GM23338 (cell line): Measurements from ENCODE around the gene SGSM1. TPM values are rescaled to one million over a fixed set of nuclear protein-coding genes. Genes with fewer than 3 reads are reported as not detected.

Experiments used
- ATAC-seq: fragments of 200-7000 bp; cut with Tn5 transposase; 3 replicates; pipeline ENCODE4 v1.9.1; 2020
- DNase-seq: peaks from one replicate; pipeline ENCODE4 v3.0.0-alpha.2; 2015; ENCODE audit warnings: low spot score
- H2AFZ ChIP-seq: fragments of 200-600 bp; sonication (generic); 2 replicates; pipeline ENCODE4 v1.8.0; 2016; ENCODE audit warnings: antibody characterized with exemption, mild to moderate bottlenecking, moderate library complexity
- H3F3A ChIP-seq: fragments of 200-600 bp; sonication (generic); replicated peaks from 2 replicates; pipeline ENCODE4 v1.8.0; 2017; ENCODE audit warnings: antibody characterized with exemption, mixed run types, low read depth
- H3K27ac ChIP-seq: fragments of 200-600 bp; sonication (generic); 2 replicates; pipeline ENCODE4 v1.6.1; 2016; ENCODE audit warnings: low read depth
- H3K27me3 ChIP-seq: fragments of 200-600 bp; sonication (generic); 2 replicates; pipeline ENCODE4 v1.8.0; 2016; ENCODE audit warnings: mild to moderate bottlenecking, mixed run types, moderate library complexity; ENCODE audit not compliant: insufficient read depth
- H3K36me3 ChIP-seq: fragments of 200-600 bp; sonication (generic); 2 replicates; pipeline ENCODE4 v1.8.0; 2016; ENCODE audit warnings: mild to moderate bottlenecking; ENCODE audit not compliant: insufficient read depth
- H3K4me1 ChIP-seq: fragments of 200-600 bp; sonication (generic); 2 replicates; pipeline ENCODE4 v1.8.0; 2016; ENCODE audit warnings: mild to moderate bottlenecking, moderate library complexity; ENCODE audit not compliant: insufficient read depth
- H3K4me2 ChIP-seq: fragments of 200-600 bp; sonication (generic); 2 replicates; pipeline ENCODE4 v1.7.1; 2017; ENCODE audit warnings: mixed run types
- H3K4me3 ChIP-seq: fragments of 200-600 bp; sonication (generic); 2 replicates; pipeline ENCODE4 v1.6.1; 2016; ENCODE audit warnings: mixed run types
- H3K79me2 ChIP-seq: fragments of 200-600 bp; sonication (generic); replicated peaks from 2 replicates; pipeline ENCODE4 v1.8.0; 2017; ENCODE audit warnings: mild to moderate bottlenecking; ENCODE audit not compliant: insufficient read depth
- H3K9me2 ChIP-seq: fragments of 200-600 bp; sonication (generic); 2 replicates; pipeline ENCODE4 v1.8.0; 2017; ENCODE audit not compliant: insufficient read depth
- H4K20me1 ChIP-seq: fragments of 200-600 bp; sonication (generic); replicated peaks from 2 replicates; pipeline ENCODE4 v1.8.0; 2017; ENCODE audit warnings: mild to moderate bottlenecking; ENCODE audit not compliant: insufficient read depth
- H3K27ac Mint-ChIP-seq: 2 replicates; pipeline ENCODE4 v1.8.0; 2020; ENCODE audit warnings: inconsistent platforms, mild to moderate bottlenecking, moderate library complexity, mixed read lengths
- H3K27me3 Mint-ChIP-seq: 3 replicates; pipeline ENCODE4 v1.8.0; 2022; ENCODE audit warnings: low read depth, mild to moderate bottlenecking, moderate library complexity, mixed read lengths, inconsistent platforms; ENCODE audit not compliant: insufficient read depth, poor library complexity
- H3K36me3 Mint-ChIP-seq: 3 replicates; pipeline ENCODE4 v1.8.0; 2021; ENCODE audit warnings: low read depth, mild to moderate bottlenecking, inconsistent platforms, moderate library complexity, mixed read lengths
- H3K4me1 Mint-ChIP-seq: 3 replicates; pipeline ENCODE4 v1.8.0; 2020; ENCODE audit warnings: mild to moderate bottlenecking, inconsistent platforms, mixed read lengths
- H3K4me3 Mint-ChIP-seq: 3 replicates; pipeline ENCODE4 v1.8.0; 2021; ENCODE audit warnings: moderate library complexity, mild to moderate bottlenecking, inconsistent platforms, mixed read lengths
- H3K9me3 Mint-ChIP-seq: 3 replicates; pipeline ENCODE4 v1.8.0; 2020; ENCODE audit warnings: moderate library complexity, mild to moderate bottlenecking, inconsistent platforms, mixed read lengths
- CREB1 ChIP-seq: fragments of 250-450 bp; sonication (Bioruptor Pico); IDR thresholded peaks from 2 replicates; pipeline ENCODE4 v1.5.0; 2020; ENCODE audit warnings: low read depth, mild to moderate bottlenecking, moderate library complexity
- EZH2 ChIP-seq: fragments of 200-600 bp; sonication (generic); IDR thresholded peaks from one replicate; pipeline ENCODE4 v1.8.0; 2017; ENCODE audit warnings: antibody characterized with exemption, mild to moderate bottlenecking, low read depth; ENCODE audit not compliant: unreplicated experiment
- EZH2phosphoT487 ChIP-seq: fragments of 200-600 bp; sonication (generic); IDR thresholded peaks from one replicate; pipeline ENCODE4 v1.8.1; 2018; ENCODE audit warnings: antibody characterized with exemption; ENCODE audit not compliant: unreplicated experiment
- JUNB ChIP-seq: IDR thresholded peaks from one replicate; pipeline ENCODE4 v1.6.1; 2016; ENCODE audit warnings: antibody characterized with exemption; ENCODE audit not compliant: unreplicated experiment
- POLR2AphosphoS5 ChIP-seq: IDR thresholded peaks from 2 replicates; pipeline ENCODE4 v1.6.1; 2016; ENCODE audit warnings: antibody characterized with exemption, low read depth
- STAT1 ChIP-seq: IDR thresholded peaks from one replicate; pipeline ENCODE4 v1.6.1; 2016; ENCODE audit warnings: antibody characterized with exemption; ENCODE audit not compliant: unreplicated experiment
- ZNF114 ChIP-seq: fragments of 250-450 bp; sonication (Bioruptor Pico); IDR thresholded peaks from 2 replicates; pipeline ENCODE4 v1.5.0; 2020; ENCODE audit warnings: mild to moderate bottlenecking, moderate library complexity
- ZNF331 ChIP-seq: fragments of 250-450 bp; sonication (Bioruptor Pico); IDR thresholded peaks from 2 replicates; pipeline ENCODE4 v1.5.0; 2020; ENCODE audit warnings: low read depth, mild to moderate bottlenecking, moderate library complexity
- polyA plus RNA-seq: library from polyadenylated mRNA; unstranded; fragments of >200 nt; fragmentation: Nextera tagmentation; extraction: Ambion mirVana; gene quantifications from 2 replicates; pipeline ENCODE4 v1.2.1, GENCODE V29; 2016
- total RNA-seq: library from RNA; depleted of rRNA; stranded (reverse); fragments of >200 nt; shearing (Covaris generic); gene quantifications from 2 replicates; pipeline ENCODE4 v1.2.3, GENCODE V29; 2014
- TF ChIP-seq, protein P1 (sequence below): IDR thresholded peaks from one replicate; pipeline ENCODE4 v1.6.1; 2018; ENCODE audit warnings: antibody characterized with exemption; ENCODE audit not compliant: unreplicated experiment
- TF ChIP-seq, protein P2 (sequence below): fragments of 250-450 bp; sonication (Bioruptor Pico); IDR thresholded peaks from 2 replicates; pipeline ENCODE4 v1.5.0; 2020; ENCODE audit warnings: mild to moderate bottlenecking, moderate library complexity
- TF ChIP-seq, protein P3 (sequence below): IDR thresholded peaks from 2 replicates; pipeline ENCODE4 v1.6.1; 2016; ENCODE audit warnings: antibody characterized with exemption
- TF ChIP-seq, protein P4 (sequence below), 2 experiments: fragments of 200-600 bp in 1 of 2; sonication (generic) in 1 of 2; conservative IDR thresholded peaks; 2 replicates each; pipeline versions ENCODE4 v1.5.1 to v1.6.1; 2016 to 2017; ENCODE audit warnings: antibody characterized with exemption in 2 of 2, low read depth in 2 of 2, mild to moderate bottlenecking in 2 of 2, moderate library complexity in 1 of 2

SGSM1 gene
- total and polyA plus RNA-seq, 2 experiments from 2014 or later = 4.7 to 5.4 TPM

DNA sequence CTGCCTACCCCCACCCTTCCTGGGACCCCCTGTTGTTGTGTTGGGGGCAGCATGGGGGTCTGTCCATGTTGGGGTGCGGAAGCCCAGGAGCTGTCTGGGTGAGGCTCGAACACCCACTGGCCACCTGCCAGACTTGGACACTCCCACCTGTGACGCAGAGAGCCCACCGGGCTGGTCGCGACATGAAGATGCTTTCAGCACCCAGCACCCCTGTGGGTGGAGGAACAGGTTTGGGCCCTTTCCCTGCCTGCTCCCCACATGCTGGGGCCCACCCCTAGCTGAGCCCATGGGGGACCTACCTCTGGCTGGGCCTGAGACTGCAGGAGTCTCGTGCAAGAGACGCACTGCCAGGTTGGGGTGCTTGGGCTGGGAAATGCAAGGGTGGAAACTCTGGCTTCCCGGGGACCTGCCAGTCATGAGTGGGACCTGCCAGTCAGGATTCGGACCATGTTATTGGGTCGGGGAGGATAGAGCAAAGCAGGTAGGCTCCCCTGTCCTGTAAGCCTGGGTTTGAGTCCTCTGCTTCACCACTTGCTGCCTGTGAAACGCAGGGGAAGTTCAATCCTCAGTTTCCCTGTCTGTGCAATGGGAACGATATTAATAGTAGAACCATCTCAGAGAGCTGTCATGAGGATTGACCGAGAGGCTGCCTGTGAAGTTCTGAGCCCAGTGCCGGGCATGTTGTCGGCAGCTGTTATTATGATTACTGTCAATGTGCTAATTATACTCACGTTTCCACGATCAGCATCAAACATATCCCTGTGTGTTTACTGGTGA lies 170.6 kb downstream of the SGSM1 start:
- DNase-seq (no peak), ATAC-seq (peak; percentile 19)
- H3K79me2 ChIP-seq = peaks cover 31% of the 10 kb centered on the region
- TF ChIP-seq, protein P1, sequence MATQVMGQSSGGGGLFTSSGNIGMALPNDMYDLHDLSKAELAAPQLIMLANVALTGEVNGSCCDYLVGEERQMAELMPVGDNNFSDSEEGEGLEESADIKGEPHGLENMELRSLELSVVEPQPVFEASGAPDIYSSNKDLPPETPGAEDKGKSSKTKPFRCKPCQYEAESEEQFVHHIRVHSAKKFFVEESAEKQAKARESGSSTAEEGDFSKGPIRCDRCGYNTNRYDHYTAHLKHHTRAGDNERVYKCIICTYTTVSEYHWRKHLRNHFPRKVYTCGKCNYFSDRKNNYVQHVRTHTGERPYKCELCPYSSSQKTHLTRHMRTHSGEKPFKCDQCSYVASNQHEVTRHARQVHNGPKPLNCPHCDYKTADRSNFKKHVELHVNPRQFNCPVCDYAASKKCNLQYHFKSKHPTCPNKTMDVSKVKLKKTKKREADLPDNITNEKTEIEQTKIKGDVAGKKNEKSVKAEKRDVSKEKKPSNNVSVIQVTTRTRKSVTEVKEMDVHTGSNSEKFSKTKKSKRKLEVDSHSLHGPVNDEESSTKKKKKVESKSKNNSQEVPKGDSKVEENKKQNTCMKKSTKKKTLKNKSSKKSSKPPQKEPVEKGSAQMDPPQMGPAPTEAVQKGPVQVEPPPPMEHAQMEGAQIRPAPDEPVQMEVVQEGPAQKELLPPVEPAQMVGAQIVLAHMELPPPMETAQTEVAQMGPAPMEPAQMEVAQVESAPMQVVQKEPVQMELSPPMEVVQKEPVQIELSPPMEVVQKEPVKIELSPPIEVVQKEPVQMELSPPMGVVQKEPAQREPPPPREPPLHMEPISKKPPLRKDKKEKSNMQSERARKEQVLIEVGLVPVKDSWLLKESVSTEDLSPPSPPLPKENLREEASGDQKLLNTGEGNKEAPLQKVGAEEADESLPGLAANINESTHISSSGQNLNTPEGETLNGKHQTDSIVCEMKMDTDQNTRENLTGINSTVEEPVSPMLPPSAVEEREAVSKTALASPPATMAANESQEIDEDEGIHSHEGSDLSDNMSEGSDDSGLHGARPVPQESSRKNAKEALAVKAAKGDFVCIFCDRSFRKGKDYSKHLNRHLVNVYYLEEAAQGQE = no peak
- TF ChIP-seq ZNF114 (CRISPR knock-in tag) (no peak), POLR2AphosphoS5 (no peak), EZH2 (no peak), EZH2phosphoT487 (no peak), CREB1 (no peak), ZNF331 (CRISPR knock-in tag) (no peak), STAT1 (no peak), JUNB (no peak)
- TF ChIP-seq, protein P2, sequence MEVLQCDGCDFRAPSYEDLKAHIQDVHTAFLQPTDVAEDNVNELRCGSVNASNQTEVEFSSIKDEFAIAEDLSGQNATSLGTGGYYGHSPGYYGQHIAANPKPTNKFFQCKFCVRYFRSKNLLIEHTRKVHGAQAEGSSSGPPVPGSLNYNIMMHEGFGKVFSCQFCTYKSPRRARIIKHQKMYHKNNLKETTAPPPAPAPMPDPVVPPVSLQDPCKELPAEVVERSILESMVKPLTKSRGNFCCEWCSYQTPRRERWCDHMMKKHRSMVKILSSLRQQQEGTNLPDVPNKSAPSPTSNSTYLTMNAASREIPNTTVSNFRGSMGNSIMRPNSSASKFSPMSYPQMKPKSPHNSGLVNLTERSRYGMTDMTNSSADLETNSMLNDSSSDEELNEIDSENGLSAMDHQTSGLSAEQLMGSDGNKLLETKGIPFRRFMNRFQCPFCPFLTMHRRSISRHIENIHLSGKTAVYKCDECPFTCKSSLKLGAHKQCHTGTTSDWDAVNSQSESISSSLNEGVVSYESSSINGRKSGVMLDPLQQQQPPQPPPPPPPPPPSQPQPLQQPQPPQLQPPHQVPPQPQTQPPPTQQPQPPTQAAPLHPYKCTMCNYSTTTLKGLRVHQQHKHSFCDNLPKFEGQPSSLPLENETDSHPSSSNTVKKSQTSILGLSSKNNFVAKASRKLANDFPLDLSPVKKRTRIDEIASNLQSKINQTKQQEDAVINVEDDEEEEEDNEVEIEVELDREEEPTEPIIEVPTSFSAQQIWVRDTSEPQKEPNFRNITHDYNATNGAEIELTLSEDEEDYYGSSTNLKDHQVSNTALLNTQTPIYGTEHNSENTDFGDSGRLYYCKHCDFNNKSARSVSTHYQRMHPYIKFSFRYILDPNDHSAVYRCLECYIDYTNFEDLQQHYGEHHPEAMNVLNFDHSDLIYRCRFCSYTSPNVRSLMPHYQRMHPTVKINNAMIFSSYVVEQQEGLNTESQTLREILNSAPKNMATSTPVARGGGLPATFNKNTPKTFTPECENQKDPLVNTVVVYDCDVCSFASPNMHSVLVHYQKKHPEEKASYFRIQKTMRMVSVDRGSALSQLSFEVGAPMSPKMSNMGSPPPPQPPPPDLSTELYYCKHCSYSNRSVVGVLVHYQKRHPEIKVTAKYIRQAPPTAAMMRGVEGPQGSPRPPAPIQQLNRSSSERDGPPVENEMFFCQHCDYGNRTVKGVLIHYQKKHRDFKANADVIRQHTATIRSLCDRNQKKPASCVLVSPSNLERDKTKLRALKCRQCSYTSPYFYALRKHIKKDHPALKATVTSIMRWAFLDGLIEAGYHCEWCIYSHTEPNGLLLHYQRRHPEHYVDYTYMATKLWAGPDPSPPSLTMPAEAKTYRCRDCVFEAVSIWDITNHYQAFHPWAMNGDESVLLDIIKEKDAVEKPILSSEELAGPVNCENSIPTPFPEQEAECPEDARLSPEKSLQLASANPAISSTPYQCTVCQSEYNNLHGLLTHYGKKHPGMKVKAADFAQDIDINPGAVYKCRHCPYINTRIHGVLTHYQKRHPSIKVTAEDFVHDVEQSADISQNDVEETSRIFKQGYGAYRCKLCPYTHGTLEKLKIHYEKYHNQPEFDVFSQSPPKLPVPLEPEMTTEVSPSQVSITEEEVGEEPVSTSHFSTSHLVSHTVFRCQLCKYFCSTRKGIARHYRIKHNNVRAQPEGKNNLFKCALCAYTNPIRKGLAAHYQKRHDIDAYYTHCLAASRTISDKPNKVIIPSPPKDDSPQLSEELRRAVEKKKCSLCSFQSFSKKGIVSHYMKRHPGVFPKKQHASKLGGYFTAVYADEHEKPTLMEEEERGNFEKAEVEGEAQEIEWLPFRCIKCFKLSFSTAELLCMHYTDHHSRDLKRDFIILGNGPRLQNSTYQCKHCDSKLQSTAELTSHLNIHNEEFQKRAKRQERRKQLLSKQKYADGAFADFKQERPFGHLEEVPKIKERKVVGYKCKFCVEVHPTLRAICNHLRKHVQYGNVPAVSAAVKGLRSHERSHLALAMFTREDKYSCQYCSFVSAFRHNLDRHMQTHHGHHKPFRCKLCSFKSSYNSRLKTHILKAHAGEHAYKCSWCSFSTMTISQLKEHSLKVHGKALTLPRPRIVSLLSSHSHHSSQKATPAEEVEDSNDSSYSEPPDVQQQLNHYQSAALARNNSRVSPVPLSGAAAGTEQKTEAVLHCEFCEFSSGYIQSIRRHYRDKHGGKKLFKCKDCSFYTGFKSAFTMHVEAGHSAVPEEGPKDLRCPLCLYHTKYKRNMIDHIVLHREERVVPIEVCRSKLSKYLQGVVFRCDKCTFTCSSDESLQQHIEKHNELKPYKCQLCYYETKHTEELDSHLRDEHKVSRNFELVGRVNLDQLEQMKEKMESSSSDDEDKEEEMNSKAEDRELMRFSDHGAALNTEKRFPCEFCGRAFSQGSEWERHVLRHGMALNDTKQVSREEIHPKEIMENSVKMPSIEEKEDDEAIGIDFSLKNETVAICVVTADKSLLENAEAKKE (CRISPR knock-in tag) = no peak
- TF ChIP-seq, protein P3, sequence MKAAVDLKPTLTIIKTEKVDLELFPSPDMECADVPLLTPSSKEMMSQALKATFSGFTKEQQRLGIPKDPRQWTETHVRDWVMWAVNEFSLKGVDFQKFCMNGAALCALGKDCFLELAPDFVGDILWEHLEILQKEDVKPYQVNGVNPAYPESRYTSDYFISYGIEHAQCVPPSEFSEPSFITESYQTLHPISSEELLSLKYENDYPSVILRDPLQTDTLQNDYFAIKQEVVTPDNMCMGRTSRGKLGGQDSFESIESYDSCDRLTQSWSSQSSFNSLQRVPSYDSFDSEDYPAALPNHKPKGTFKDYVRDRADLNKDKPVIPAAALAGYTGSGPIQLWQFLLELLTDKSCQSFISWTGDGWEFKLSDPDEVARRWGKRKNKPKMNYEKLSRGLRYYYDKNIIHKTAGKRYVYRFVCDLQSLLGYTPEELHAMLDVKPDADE = no peak
- TF ChIP-seq, protein P4, sequence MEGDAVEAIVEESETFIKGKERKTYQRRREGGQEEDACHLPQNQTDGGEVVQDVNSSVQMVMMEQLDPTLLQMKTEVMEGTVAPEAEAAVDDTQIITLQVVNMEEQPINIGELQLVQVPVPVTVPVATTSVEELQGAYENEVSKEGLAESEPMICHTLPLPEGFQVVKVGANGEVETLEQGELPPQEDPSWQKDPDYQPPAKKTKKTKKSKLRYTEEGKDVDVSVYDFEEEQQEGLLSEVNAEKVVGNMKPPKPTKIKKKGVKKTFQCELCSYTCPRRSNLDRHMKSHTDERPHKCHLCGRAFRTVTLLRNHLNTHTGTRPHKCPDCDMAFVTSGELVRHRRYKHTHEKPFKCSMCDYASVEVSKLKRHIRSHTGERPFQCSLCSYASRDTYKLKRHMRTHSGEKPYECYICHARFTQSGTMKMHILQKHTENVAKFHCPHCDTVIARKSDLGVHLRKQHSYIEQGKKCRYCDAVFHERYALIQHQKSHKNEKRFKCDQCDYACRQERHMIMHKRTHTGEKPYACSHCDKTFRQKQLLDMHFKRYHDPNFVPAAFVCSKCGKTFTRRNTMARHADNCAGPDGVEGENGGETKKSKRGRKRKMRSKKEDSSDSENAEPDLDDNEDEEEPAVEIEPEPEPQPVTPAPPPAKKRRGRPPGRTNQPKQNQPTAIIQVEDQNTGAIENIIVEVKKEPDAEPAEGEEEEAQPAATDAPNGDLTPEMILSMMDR (conservative IDR thresholded peaks at IDR 0.05; ENCODE audit: low read depth in 2 of 2) = no peak
- H2AFZ ChIP-seq = no peak overlapping the region
- H3K4me3 Mint-ChIP-seq = no peak overlapping the region
- H3K36me3 Mint-ChIP-seq = peaks cover 2% of the 10 kb centered on the region; the same call in 1 of the 3 replicates
- peaks cover 22% of the 10 kb centered on the region for H3K4me1 ChIP-seq
- H3K36me3 ChIP-seq = no peaks in the 10 kb centered on the region
- H3K27ac Mint-ChIP-seq = no peak overlapping the region
- H3K27ac ChIP-seq = peak overlapping the region; percentile 78; the same call in 1 of the 2 replicates
- no peak overlapping the region for H3K4me3 ChIP-seq
- H3K9me3 Mint-ChIP-seq = no peaks in the 10 kb centered on the region
- no peaks in the 10 kb centered on the region for H3K9me2 ChIP-seq
- H3F3A ChIP-seq = no peaks in the 10 kb centered on the region
- peaks cover 23% of the 10 kb centered on the region for H3K27me3 Mint-ChIP-seq
- H3K27me3 ChIP-seq = no peaks in the 10 kb centered on the region
- no peaks in the 10 kb centered on the region for H4K20me1 ChIP-seq
- H3K4me1 Mint-ChIP-seq = peaks cover 33% of the 10 kb centered on the region
- 0 out of 2 replicates have a peak overlapping the region, but pooled peaks have one; percentile 58 for H3K4me2 ChIP-seq
